HG02840 (cell line): ENCODE measurements around the gene GDPD1.
A peak's percentile ranks its signal among the peaks of the same experiment; 100 is the strongest.
"Not testable (repeated sequence)": the region's sequence is repeated elsewhere in the genome, so short reads cannot be mapped to it uniquely, and the experiment has no call there.

Experiments used
- ATAC-seq: cut with Tn5 transposase; IDR thresholded peaks from one replicate; pipeline ENCODE4 v1.9.1; 2021; ENCODE audit warnings: mild to moderate bottlenecking, moderate library complexity, moderate number of reproducible peaks; ENCODE audit not compliant: unreplicated experiment, low FRiP score

The GDPD1 gene

GRCh38 chr17:59220328-59221158 is at the start of gene GDPD1:
TSS of gene GDPD1 (plus strand) at chr17:59220511. CDS start at chr17:59220610, 99 bp downstream.
- ATAC-seq: peak; percentile 89

- ATAC-seq: no peak
These were observed 47.8 kb upstream of the GDPD1 start for GRCh38 chr17:59172436-59173004.

DNA sequence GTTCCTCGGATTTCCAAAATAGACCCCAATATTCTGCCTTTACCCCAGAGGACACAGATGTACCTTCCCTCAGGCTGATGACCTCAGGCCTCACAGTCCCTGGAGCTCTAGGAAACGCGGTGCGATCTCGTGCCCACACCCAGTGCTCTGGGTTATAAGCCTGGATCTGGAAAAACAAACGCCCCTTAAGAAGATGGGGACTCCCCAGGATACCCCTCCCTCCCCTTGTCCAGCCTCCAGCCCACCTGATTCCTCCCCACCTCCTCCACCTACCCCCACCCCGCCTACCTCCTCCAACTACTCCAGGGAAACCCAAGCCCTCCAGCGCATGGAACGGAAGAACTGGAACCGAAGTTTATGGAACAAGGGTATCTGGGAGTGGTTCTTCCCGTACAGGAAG is 45.6 kb upstream of the GDPD1 start:
- ATAC-seq: no peak

GRCh38 chr17:59175076-59175475 is 45.2 kb upstream of the GDPD1 start:
- no peak for ATAC-seq

GRCh38 chr17:59178266-59178985 is 41.9 kb upstream of the GDPD1 start:
- no peak for ATAC-seq

- not testable (repeated sequence) for ATAC-seq
These were observed 40.7 kb upstream of the GDPD1 start for GRCh38 chr17:59179601-59180000.

- ATAC-seq: no peak
These were observed 39.7 kb upstream of the GDPD1 start for GRCh38 chr17:59180626-59181025.

- ATAC-seq: no peak
These were observed 38.8 kb upstream of the GDPD1 start for GRCh38 chr17:59181481-59181880.

DNA sequence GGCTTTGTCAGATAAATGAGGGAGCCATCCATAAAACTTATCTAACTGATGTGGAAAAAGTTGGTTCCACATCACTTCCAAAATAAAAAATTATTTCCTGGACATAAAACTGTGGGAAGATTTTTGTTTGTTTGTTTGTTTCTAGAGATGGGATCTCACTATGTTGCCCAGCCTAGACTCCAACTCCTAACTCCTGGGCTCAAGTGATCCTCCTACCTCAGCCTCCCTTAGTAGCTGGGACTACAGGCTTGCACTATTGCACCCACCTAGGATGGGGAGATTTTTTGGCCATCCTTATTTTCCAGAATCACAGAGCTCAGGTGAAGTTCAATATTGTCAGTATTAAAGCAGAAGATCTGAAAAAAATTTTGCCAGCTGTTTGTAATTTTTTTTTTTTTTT is 34.3 kb upstream of the GDPD1 start:
- ATAC-seq: no peak

DNA sequence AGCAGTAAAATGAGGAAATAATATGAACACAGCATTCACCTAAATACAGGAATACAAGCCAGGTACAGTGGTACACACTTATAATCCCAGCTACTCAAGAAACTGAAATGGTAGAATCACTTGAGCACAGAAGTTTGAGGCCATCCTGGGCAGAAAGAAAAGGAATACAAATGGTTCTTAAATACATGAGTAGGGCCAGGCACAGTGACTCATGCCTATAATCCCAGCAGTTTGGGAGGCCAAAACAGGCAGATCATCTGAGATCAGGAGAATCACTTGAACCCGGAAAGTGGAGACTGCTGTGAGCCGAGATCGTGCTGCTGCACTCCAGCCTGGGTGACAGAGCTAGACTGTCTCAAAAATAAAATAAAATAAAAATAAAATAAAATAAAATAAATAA is 33.5 kb upstream of the GDPD1 start:
- no peak for ATAC-seq

DNA sequence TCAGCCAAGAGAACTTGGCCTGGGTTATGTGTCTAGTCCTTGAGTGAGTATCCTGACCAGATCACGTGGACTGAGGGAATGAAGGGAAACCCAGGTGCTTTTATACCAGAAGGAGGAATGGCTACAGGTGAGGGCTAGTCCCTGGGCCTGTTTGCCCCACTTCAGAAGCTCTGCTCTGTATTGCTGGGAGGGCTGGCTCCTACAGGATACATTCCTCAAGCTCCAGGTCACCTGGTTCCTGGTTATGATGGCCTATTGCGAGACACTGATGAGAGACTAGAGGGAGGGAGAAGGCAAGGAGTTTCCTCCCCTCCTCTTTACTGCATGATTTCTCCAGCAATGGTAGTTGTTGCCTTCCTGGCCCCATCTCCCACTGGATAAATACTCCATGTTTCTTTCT is 29.5 kb upstream of the GDPD1 start:
- ATAC-seq: no peak

GRCh38 chr17:59193336-59193862 is 26.9 kb upstream of the GDPD1 start:
- no peak for ATAC-seq

DNA sequence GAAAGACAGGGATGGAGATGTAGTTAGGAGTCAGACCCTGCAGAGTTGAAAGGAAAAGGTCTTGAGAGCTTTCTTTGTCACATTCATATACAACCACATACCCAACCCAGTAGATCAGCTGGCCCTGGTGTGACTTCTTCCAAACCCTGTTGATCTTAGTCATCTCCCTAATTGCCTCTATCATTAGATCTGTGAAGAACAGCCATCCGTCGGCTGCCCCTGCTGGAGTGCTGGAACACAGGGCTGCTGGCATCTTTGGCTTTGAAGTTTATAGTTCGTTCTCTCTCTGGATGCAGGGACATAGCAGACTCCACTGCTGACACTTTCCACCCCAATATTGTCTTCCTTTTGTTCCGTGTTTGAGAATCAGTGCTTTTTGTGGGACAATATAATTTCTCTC is 20.9 kb upstream of the GDPD1 start:
- no peak for ATAC-seq

GRCh38 chr17:59202320-59202719 is 18.0 kb upstream of the GDPD1 start:
- ATAC-seq: no peak

DNA sequence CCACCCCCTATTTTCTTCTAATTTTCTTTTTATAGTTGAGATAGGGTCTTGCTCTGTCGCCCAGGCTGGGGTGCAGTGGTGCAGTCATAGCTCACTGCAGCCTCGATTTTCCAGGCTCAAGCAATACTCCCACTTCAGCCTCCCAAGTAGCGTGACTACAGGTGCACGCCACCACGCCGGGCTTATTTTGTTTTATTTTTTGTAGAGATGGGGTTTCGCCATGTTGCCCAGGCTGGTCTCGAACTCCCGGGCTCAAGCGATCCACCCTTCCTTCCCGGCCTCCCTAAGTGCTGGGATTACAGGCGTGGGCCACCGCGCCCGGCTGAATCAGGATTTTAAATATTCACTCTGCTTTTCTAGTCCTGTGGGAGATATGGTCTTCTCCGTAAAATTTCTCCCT is 941 bp upstream of the GDPD1 start:
- no peak for ATAC-seq

- peak; percentile 8 for ATAC-seq
These were observed 351 bp upstream of the GDPD1 start for GRCh38 chr17:59219992-59220327.

DNA sequence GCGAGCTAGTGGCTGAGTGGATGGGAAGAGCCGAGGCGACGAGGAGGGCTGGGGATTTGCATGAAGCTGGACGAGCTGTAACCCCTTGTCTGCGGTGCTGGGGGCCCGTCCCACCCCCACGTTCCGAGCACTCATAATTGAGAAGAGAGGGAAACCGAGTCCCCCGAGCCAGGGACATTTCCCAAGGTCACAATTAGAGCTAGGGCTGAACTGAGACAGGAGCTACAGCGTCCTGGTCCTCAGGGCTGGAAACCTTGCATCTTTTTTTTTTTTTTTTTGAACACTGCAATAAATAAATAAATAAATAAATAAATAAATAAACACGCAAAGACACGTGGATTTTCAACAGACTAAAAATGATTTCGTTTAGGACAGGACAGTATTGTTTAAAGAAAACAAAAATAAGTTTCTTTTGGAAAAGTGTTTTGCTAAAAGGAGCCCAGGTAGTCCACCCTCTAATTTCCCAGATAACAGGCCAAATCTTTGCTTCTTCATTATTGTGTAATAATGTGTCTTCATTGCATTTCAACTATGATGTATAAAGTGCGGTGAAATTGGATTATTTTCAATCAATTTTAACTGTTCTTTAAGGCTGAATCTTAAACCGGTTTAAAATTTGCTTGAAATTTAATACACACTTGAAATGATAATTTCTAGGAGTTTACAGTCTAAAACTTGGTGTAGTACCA is 992 bp downstream of the GDPD1 start:
- no peak for ATAC-seq

DNA sequence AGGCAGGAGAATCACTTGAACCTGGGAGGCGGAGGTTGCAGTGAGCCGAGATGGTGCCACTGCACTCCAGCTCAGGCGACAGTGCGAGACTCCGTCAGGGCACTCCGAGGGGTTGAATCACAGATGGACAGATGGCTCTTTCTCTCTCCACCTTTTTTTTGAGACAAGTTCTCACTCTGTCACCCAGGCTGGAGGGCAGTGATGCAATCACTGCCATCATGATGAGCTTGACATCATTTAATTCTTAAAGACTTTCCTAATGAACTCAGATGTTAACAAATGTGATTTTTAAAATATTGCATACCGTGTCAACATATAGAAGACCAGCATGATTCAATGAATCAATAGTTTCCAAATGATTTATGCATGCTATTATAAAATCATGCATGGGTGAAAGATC is 3.5 kb downstream of the GDPD1 start:
- no peak for ATAC-seq

DNA sequence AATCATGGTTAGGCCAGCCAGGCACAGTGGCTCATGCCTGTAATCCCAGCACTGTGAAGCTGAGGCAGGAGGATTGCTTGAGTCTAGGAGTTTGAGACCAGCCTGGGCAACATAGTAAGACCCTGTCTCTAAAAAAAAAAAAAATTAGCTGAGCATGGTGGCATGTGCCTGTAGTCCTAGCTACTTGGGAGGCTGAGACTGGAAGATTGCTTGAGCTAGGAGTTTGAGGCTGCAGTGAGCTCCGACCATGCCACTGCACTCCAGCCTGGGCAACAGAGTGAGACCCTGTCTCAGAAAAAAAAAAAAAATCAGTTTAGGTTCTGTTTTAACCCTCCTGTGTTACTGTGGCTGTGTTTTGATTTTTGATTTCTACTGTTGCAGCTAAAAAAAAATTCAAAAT is 8.3 kb downstream of the GDPD1 start:
- ATAC-seq: not testable (repeated sequence)

GRCh38 chr17:59230764-59231163 is 10.5 kb downstream of the GDPD1 start:
- ATAC-seq: no peak

DNA sequence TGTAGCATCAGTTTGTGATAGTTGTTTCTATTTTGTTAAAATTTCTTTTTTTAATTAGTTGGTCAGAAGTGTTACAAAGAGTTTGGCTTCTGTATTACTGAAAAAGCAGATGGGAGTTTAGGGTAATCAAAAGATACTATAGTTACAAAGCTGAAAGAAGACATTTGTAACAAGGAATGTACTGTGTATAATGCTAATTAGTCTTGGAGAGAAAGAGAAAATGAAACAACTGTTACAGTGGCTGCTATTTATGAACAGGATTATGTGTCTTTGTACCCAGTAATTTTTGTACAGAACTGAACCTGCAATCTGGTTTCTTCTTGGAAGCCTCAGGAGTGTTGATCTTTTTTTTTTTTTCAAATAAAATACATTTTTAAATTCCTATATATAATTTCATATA is 14.3 kb downstream of the GDPD1 start:
- no peak for ATAC-seq
